GM19372 (cell line): ENCODE results near the gene CCBE1.

Source experiments
- ATAC-seq: cut with Tn5 transposase; IDR thresholded peaks from one replicate; pipeline ENCODE4 v1.9.1; 2021; ENCODE audit warnings: mild to moderate bottlenecking, low read depth, moderate library complexity; ENCODE audit not compliant: unreplicated experiment

Gene CCBE1

DNA sequence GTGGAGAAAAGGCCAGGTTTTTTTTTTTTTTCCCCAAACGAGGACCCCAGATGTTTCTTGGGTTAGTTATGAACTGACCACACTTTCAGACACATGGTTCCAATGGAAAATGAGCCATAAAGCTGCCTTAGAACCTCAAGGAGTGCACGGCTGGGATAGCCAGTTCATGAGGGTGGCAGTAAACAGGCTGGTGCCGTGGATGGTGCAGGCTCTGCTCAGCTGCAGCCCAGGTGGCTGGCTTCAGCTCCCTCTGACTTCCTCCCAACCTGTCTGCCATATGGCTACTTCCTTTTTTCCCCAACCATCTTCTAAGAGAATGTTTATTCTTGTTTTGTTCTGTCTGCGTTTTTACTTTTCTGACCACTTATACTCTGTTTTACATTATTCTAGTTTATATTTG, 228.4 kb downstream of the CCBE1 start:
- ATAC-seq = no peak

DNA sequence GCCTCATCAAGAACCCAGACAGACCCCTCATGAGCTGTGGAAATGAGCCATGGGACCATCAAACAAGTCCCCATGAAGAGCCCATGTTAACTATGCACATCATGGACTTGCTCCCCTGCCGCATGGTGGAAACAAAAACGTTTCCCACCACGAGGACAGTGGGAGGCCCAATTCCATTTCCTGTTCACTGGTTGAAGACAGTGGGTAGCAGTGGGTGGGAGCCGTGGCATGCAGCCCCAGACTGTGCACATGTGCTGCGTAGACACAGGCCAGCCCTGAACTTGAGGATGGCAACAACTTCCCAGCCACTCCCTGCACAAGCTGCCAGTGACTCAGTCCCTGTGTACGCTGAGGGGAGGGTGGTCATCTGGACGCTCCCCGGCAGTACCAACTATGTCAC, 229.7 kb downstream of the CCBE1 start:
- no peak for ATAC-seq

DNA sequence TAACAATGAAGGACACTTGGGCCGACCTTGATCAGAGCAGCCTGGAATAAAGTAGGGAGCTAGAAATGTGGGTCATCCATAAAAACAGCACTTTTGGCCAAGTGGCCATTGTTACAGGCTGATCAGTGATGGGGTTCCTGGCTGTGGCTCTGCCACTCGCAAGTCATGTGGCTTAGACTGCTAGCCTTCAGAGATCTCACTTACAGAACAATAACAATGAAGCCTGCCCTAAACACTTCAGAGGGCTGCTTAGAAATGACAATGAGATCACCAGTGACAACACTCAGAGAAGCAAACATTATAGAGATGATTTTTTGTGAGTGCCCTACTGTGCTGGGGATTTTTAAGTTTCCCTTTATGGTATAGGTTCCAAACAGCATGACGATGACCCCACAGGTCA, 230.2 kb downstream of the CCBE1 start:
- ATAC-seq = no peak

DNA sequence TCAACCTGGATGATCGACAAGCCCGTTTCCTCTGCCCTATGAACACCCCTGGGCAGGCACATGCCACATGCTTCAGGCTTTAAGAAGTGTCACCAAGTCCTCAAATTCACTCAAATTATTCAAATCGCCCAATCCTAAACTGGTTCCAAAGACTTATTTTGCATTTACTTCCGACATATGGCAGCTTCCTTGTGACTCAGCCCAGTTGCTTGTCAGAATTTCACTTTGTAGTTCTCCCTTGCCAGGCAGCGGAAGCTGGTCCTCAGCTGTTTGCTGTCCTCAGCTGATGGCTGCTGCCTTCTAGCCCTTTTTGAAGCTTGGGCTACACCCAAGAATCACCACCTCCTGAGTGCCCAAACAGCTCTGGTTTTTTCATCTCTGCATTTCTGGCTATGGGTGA, 232.7 kb downstream of the CCBE1 start:
- no peak for ATAC-seq

DNA sequence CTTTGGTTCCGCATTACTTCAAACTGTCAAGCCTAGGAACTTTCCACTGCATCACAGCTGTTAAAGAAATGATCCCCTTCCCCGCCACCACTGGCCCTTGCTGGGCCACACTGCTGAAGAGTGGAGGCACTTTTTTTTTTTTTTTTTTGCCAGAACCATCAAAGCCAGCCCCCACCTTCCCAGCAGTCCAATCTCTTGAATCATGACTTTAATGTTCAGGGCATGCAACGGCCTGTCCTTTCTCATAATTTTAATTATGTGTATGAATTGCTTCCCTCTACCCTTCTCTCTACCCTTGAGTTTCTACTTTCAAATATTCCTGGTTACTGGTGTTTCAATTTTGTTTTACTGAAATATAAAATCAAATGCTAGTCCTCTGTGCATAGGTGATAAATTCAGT, 236.1 kb downstream of the CCBE1 start:
- no peak for ATAC-seq

DNA sequence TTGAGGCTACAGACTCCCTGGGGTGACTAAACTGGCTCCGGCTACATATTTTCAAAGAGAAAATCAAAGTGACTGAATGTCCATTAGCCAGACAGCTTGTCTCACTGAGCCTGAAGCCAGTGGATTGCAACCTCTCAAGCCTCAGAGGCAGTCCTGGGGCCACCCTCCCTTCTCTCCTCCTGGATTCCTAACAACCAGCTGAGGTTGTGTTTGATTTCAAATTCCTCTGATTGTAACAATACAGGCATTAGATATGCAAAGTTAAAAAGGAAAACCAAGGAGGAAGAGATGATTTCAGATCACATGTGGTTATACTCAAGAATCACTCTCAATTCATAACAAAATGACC, 237.2 kb downstream of the CCBE1 start:
- no peak for ATAC-seq

DNA sequence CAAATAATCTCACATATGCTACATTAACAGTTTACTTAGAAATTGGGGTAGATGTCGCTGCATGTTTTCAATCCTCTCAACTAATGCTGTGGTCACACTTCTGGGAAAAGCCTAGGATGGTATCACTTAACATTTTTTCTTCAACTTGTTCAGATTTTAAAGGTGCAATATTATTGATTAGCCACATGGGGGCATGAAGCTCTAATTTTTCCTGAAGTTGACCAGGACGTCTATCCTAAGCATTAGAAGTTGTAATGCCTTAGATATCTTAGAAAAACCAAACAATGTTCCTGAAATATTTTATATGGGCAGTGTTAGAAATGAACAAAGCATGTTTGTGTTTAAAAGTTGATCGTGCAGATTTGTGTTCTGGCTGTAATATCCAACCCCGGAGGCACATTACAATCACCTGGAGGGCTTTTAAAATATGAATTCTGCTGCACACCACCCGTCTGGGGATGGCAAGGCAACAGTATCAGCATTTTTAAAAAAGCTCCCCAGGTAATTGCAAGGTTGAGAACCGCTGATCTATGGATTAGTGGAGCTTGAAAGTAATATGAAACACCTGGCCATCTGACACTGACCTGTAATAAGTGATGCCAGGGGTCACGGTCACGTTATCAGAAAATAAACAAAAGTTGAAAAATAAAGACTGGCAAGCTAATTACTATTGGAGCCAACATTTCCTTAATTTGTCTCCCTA, 237.7 kb downstream of the CCBE1 start:
- no peak for ATAC-seq

DNA sequence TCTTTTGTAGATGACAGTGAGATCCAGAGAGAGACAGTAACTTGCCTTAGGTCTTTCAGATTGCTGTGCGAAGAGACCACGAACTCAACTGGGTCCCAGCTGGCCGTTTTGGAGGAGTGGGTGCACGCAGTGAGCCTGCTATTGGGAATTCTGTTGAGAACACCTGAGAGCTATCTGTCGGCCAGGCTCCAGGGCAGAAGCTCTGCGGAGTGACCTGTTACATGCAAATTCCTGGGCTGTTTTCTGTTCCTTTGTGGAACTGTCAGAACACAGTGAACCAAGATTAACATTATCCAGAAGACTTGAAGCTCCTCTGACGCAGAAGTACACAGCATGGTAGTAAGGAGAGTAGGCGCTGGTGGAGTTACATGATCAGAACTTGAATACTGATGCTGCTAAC, 238.6 kb downstream of the CCBE1 start:
- ATAC-seq = no peak

DNA sequence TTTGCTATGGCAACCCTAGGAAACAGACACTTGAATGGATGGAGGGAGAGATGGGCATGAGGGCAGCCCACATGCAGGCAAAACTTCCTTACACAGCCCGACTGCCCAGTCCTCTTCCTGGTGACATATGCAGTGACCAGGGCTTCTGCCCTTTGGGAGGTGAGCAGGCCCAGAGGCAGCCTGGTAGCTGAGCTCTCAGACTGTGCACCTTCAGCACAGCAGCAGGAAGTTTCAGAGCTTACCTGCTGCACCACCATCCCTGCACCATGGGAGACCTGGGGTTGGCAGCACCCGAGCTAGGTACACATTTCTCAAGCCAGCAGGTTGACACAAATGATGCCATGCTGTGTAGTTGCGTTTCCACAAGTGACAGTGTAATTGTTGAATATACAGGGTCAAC, 240.6 kb downstream of the CCBE1 start:
- no peak for ATAC-seq

DNA sequence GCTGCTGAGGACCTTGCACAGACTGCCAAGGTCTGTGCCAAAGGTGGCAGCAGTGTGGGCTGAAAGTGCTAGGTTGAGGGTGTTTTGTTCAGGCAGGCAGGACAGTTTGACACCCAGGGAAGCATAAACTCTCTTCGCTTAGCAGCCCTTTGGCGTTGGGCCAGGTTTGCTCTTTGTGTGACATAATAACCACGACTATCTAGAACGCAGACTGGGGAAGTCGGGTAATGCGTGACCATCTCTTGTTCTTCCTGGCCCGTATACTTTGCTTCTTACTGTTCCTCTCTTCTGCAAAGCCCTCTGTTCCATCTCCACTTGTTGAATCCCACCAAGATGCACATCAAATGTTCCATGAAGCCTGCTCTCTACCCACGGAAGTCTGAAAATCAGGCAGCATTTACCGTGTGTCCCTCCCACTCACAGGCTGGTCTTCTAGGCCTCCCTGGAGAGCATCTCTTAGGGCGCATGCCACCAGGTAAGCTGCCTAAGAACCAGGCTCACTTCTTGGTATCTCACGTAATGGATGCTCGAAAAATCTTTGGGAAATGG, 241.4 kb downstream of the CCBE1 start:
- ATAC-seq = no peak

DNA sequence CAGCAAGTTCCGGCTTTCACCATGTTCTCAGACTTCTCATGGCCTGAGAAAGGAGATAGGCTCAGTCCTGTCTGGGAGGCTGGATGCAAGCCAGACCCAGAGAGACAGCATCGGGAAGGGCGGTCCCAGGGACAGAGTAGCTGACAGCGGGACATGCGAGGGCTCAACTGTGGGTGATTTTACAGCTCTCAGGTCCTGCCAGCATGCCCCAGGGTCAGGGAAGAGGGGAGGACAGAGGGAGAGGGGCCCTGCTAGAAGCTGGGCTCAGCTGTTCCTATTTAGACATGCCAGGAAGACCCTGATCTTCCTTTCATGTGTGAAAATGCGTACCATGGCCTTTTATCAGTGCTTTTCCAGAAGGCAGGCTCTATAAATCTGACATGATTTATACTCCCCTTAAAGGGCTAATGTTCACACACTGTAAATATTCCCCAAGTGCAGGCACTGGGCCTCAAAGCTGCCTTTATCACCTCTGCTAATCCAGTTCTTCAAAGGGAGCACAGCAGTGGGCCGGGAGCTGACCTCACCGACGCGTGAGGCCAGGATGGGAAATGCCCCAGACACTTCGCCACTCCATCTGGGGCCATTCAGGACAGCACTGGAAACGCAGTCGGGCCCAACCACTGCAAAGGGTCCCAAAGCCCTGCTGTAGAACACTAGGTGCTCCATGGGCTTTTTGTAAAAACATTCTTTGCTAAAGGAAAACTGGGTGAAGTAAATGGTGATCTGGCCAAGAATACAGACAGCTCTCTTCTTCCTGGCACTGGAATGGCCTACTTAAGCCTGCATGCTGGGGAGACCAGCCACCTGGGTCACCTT, 242.1 kb downstream of the CCBE1 start:
- no peak for ATAC-seq

DNA sequence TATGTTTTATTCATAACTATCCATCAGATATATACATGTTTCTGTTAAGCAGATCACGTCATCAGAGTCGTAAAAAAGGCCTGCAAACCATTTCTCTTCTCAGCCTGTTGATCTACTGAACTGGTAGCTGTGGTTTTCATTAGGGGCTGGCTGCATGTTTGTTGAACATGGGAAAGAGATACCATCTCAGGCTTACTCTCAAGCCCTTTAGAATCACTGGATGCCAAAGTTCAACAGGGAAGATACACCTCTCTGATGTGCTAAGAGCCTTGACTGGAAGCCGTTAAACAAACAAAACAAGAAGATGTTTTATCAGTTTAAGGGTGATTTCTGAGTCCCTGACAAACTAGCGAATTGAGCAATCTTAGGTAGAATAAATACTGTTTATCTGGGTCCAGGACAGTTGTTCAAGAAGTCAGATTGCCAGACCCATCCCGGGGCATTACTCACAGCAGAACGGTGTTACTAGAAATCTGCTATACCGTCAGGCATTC, 243.7 kb downstream of the CCBE1 start:
- no peak for ATAC-seq

DNA sequence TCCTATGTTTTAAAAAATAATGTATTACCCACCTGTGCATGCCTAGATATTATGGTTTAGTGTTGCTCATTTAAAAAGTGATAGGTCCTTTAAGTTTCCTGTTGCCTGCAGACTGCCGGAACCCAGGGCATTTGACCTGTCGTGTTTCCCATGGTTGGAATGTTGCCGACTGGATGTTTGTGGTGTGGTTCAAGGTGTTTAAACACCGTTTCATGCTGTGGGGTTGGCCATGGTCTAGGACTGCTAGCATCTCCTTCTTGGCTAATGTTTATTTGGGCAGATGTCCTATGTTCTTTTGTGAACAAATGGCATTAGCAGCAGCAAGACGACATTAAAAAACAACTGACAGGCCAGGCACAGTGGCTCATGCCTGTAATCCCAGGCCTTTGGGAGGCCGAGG, 245.3 kb downstream of the CCBE1 start:
- ATAC-seq = no peak

DNA sequence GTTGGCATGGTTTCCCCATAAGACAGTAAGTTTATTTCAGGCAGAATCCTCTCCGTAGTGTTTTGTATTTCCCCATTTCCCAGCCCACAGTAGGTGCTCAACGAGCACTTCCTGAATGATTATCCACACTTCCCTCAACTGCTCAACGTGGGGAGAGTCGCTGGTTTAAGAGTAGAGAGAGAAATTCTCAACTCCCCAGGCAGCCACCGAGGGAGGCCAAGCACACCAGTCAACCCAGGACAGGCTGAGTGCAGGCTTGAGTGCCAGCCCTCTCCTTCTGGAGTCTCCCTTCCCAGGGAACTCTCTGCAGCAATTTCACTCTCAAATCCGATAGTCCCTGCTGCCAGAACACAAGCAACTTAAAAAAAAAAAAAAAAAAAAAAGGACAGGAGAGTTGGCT, 246.2 kb downstream of the CCBE1 start:
- ATAC-seq = no peak

DNA sequence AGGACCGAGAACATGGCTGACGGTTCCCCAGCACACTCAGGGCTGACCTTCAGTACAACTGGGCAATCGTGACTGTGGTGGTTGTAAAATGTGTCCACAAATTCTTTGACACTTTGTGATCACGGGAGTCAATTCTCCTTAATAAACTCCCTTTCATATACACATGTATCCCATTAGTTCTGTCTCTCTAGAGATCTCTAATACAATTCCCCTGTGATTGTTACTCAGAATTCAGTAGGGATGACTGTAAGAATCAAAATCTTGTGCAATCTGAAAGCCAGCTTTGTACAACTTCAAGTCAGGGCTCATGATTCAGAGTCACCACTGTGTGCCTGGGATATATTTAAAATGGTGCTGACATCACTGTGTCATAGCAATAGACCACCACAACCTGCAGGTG, 248.7 kb downstream of the CCBE1 start:
- no peak for ATAC-seq

DNA sequence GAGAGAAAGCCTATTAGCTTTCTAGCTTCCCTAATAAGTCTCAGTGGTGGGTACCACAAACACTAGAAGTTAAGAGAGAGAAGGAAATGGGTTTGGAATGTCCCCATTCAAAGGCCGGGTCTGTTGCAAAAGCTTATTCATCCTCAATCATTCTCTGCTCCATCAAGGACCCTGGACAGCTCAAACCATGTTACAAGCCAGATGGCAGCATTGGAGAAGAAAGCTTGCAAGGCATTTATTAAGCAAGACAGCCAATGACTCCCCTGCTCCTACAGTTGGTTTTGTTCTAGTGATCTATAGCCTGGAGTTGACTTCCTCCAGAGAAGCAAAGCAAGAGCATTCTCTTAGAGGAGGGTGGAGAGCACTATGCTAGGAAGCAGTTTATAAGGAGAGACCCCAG, 251.2 kb downstream of the CCBE1 start:
- ATAC-seq = no peak

DNA sequence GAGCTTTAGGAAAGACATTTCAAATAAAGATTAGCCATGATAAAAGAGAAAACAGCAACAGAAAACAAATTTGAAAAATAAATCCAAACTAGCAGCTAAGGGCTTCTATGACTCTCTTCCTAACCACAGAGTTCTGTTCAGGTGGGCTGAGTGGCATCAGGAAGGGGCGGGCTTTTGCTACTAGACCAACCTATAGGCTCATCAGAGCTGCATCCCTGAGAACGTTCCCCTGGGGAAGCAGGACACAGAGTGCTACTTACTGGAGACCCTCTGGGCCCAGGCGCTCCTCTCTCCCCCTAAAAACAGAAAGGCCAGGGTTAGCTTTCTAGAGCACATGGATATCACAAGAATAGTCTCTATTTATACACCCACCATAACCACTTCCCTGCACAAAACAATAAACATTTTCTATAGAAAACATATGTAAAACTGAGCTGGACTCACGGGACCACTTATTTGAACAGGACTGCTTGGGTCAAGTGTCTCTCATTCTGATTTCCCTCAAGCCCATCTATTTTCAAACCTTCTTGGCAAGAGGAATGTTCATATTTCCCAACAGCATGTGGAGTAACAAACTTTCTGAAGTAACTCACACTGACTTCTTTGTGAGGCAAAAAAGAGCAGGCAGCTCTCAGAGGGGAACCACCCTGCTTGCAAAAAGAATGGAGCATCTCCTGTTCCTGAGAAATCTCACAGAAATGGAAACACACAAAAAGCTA, 259.2 kb downstream of the CCBE1 start:
- no peak for ATAC-seq

DNA sequence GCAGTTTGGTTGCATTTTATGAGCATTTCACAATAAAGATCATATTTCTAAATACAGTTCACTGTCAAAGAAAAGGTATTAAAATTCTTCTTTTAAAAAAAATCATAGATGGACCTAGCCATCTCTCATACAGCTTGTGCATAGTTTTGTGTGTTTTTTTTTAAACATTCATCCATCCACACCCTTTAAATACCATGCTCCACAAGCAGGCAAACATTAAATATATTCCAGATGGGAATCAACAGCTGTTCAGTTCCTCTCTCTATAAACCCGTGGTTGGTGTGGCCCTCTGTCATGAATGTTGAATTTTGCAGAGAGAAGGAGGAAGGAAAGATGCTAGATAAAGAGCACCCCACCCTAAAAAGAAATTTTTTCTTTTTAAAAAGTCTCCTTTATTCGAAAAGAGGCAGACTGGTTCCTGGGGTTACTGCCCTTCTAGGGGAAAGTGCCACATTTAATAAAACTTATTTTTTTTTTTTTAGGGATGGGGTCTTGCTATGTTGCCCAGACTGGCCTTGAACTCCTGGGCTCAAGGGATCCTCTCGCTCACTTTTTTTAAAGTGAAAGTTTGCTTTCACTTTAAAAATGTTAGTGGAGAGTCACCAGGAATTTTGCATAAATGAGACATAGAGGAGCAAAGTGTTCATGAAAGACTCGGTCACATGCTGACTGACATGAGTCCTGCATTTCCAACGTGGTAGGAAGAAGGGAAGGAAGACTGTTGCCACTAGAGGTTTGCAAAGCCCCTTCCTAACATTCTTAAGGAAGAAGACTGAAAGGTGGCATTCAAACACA, 264.2 kb downstream of the CCBE1 start:
- ATAC-seq = no peak

DNA sequence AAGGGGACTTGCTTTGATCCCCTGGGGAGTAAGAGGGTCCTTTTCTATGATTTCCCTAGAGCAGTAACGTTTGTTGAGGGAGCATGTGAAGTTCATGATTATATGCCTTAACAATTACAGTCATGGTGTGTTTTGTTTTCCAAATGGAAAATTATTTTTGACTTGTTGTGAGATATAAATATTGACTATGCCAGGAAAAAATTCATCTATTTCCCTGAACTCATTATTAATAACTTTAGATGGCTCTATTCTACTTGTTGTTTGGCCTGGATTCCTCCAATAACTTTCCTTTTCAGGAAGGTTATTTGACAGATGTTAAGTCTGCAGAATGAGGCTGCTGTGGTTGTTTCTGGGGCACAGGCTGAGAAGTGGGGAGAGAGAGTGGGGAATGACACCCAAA, 266.1 kb downstream of the CCBE1 start:
- ATAC-seq = no peak

DNA sequence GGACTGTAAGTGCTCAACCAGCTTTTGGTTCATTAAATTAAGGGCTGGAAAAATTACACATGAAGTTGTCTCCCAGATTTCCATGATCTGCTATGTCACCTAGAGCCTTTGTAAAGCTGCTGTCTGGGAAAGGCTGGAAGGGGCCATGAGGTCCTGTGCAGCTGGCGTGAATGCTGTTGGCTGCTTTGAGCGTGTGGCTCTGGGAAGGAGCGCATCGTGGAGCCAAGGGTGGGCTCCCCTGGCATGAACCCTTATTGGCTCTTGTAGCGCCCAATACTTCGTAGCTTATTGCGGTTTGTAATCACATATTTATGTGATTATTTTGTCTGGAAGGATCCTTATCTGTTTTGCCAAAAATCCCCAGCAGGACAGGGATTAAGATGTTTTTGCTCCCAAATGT, 267.6 kb downstream of the CCBE1 start:
- ATAC-seq = no peak
